Natural killer cell (primary cell): ENCODE measurements around the gene S100A7. TPM values are rescaled to one million over a fixed set of nuclear protein-coding genes. Genes with fewer than 3 reads are reported as not detected.

ENCODE experiments used
- ATAC-seq, 3 donors: fragments of 150-1000 bp in 2 of 3; fragments of 200-7000 bp in 1 of 3; cut with Tn5 transposase; 1 replicate in 1 of 3; 2 replicates in 2 of 3; pipeline ENCODE4 v1.10.0; 2021; ENCODE audit warnings: mild to moderate bottlenecking in 2 of 3, moderate library complexity in 2 of 3
- DNase-seq, 2 donors: peaks; one replicate each; pipeline versions ENCODE4 v3.0.0 to v3.0.0-alpha.2; 2013 to 2021; ENCODE audit warnings: mixed read lengths in 1 of 2
- H3K27ac ChIP-seq: one replicate; pipeline ENCODE4 v1.5.1; 2013; ENCODE audit warnings: mild to moderate bottlenecking, low read length
- H3K27me3 ChIP-seq: one replicate; pipeline ENCODE4 v1.6.1; 2013; ENCODE audit warnings: low read length; ENCODE audit not compliant: control insufficient read depth, insufficient read depth
- H3K36me3 ChIP-seq: one replicate; pipeline ENCODE4 v1.6.1; 2013; ENCODE audit warnings: low read length; ENCODE audit not compliant: control insufficient read depth, insufficient read depth
- H3K4me1 ChIP-seq: one replicate; pipeline ENCODE4 v1.6.1; 2013; ENCODE audit warnings: low read length; ENCODE audit not compliant: control insufficient read depth, insufficient read depth
- H3K4me3 ChIP-seq: one replicate; pipeline ENCODE4 v1.5.1; 2013; ENCODE audit warnings: low read length
- H3K9me3 ChIP-seq: one replicate; pipeline ENCODE4 v1.6.1; 2013; ENCODE audit warnings: low read length; ENCODE audit not compliant: control insufficient read depth, insufficient read depth
- H3K27ac Mint-ChIP-seq, 2 donors: one replicate each; pipeline ENCODE4 v1.8.0; 2022; ENCODE audit warnings: mild to moderate bottlenecking in 2 of 2, mixed read lengths in 2 of 2, moderate library complexity in 1 of 2
- H3K27me3 Mint-ChIP-seq, 2 donors: one replicate each; pipeline ENCODE4 v1.8.0; 2022; ENCODE audit warnings: low read depth in 2 of 2, mixed read lengths in 2 of 2
- H3K36me3 Mint-ChIP-seq: one replicate; pipeline ENCODE4 v1.8.0; 2022; ENCODE audit warnings: mixed read lengths
- H3K4me1 Mint-ChIP-seq, 2 donors: one replicate each; pipeline ENCODE4 v1.8.0; 2022; ENCODE audit warnings: mixed read lengths in 2 of 2
- H3K4me3 Mint-ChIP-seq: one replicate; pipeline ENCODE4 v1.8.0; 2022; ENCODE audit warnings: mild to moderate bottlenecking, moderate library complexity, mixed read lengths
- H3K9me3 Mint-ChIP-seq, 2 donors: one replicate each; pipeline ENCODE4 v1.8.0; 2022; ENCODE audit warnings: mixed read lengths in 2 of 2
- CTCF ChIP-seq: fragments of 200-600 bp; IDR thresholded peaks from one replicate; pipeline ENCODE4 v1.8.0; 2022; ENCODE audit warnings: antibody characterized with exemption
- WGBS: methylation state at CpG from one replicate; pipeline ENCODE4 v1.1.7; 2013; ENCODE audit warnings: missing lambda C conversion rate; ENCODE audit not compliant: insufficient coverage; 5-methylcytosine and 5-hydroxymethylcytosine counted together
- intact Hi-C: fragments of 100-400 bp; cut with micrococcal nuclease; formaldehyde crosslinking; loops from one replicate; pipeline ENCODE4 v1.14.2; 2022
- total RNA-seq, 4 donors: library from RNA; stranded (reverse); fragments of 120-200 nt in 1 of 4; gene quantifications; one replicate each; pipeline versions ENCODE4 v1.2.3 to v1.2.4, GENCODE V29; 2013 to 2022

S100A7 gene
- total RNA-seq, 3 donors from 2014 or later (not counting 1 experiment from before 2014, with no cell fraction given): not detected

- ATAC-seq: no peak
- 55% methylated on average over 6 of the region's 6 CpGs for WGBS
- Mint-ChIP-seq H3K4me3 (no peak overlapping the region), H3K9me3 (no peaks in the 10 kb centered on the region), H3K4me1 (no peaks in the 10 kb centered on the region), H3K36me3 (no peaks in the 10 kb centered on the region), H3K27ac (no peak overlapping the region), H3K27me3 (peaks cover 14 to 28% of the 10 kb centered on the region in 2 donors)
- no peaks in the 10 kb centered on the region for H3K36me3 ChIP-seq
- H3K4me3 ChIP-seq: no peak overlapping the region
- intact Hi-C loops: no loop called here
- no peaks in the 10 kb centered on the region for H3K27me3 ChIP-seq
- no peaks in the 10 kb centered on the region for H3K9me3 ChIP-seq
- no peak for TF ChIP-seq CTCF
- no peak overlapping the region for H3K27ac ChIP-seq
- no peaks in the 10 kb centered on the region for H3K4me1 ChIP-seq
- no peak for DNase-seq
Observed at GRCh38 chr1:153428791-153429190, 31.7 kb downstream of the S100A7 start.

GRCh38 chr1:153428073-153428638, 32.3 kb downstream of the S100A7 start:
- no peaks in the 10 kb centered on the region for H3K27me3 ChIP-seq
- no peak overlapping the region for H3K4me3 ChIP-seq
- DNase-seq (no peak), ATAC-seq (no peak)
- no peaks in the 10 kb centered on the region for H3K4me1 Mint-ChIP-seq
- no peak overlapping the region for H3K27ac ChIP-seq
- H3K36me3 Mint-ChIP-seq: no peaks in the 10 kb centered on the region
- peaks cover 14 to 28% of the 10 kb centered on the region in 2 donors for H3K27me3 Mint-ChIP-seq
- H3K36me3 ChIP-seq: no peaks in the 10 kb centered on the region
- 78% methylated on average over 10 of the region's 12 CpGs for WGBS
- intact Hi-C loops: no loop called here
- no peak overlapping the region for H3K27ac Mint-ChIP-seq
- no peak overlapping the region for H3K4me3 Mint-ChIP-seq
- no peaks in the 10 kb centered on the region for H3K9me3 ChIP-seq
- no peaks in the 10 kb centered on the region for H3K4me1 ChIP-seq
- TF ChIP-seq CTCF: no peak
- peaks cover 0 to 2% of the 10 kb centered on the region in 2 donors for H3K9me3 Mint-ChIP-seq

GRCh38 chr1:153426809-153427208, 33.6 kb downstream of the S100A7 start:
- Mint-ChIP-seq H3K36me3 (no peaks in the 10 kb centered on the region), H3K27ac (no peak overlapping the region), H3K4me3 (no peak overlapping the region), H3K9me3 (peaks cover 0 to 2% of the 10 kb centered on the region in 2 donors), H3K27me3 (peaks cover 14 to 28% of the 10 kb centered on the region in 2 donors), H3K4me1 (no peaks in the 10 kb centered on the region)
- DNase-seq (no peak), ATAC-seq (no peak)
- no peak for TF ChIP-seq CTCF
- no peaks in the 10 kb centered on the region for H3K27me3 ChIP-seq
- WGBS: 41% methylated on average over 1 of the region's 1 CpG
- H3K27ac ChIP-seq: no peak overlapping the region
- no peaks in the 10 kb centered on the region for H3K4me1 ChIP-seq
- no peaks in the 10 kb centered on the region for H3K36me3 ChIP-seq
- H3K9me3 ChIP-seq: no peaks in the 10 kb centered on the region
- intact Hi-C loops: no loop called here
- H3K4me3 ChIP-seq: no peak overlapping the region
